IMR-90 (cell line): ENCODE results near the gene UACA. TPM values are rescaled to one million over a fixed set of nuclear protein-coding genes. Genes with fewer than 3 reads are reported as not detected.

Experiments
- ATAC-seq: fragments of 200-7000 bp; cut with Tn5 transposase; 2 replicates; pipeline ENCODE4 v1.9.1; 2020; ENCODE audit warnings: low read depth, mild to moderate bottlenecking, moderate library complexity
- BruUV-seq: library from RNA; stranded (reverse); fragments of 400-500 nt; replicated peaks from 2 replicates; lab custom pipeline; 2021; lab: Mats Ljungman, UMichigan
- CTCF ChIA-PET: fragments of 300-600 bp; formaldehyde crosslinking; extraction: SDS; loops from one replicate; lab custom pipeline; 2021; ENCODE audit warnings: antibody characterized with exemption; lab: Yijun Ruan, JAX
- POLR2A ChIA-PET: fragments of 300-600 bp; sonication (Branson Sonifier 250); formaldehyde crosslinking; loops from one replicate; lab custom pipeline; 2022; ENCODE audit warnings: antibody characterized with exemption; ENCODE audit not compliant: unreplicated experiment; lab: Charles Lee
- DNase-seq: peaks from one replicate; pipeline ENCODE4 v3.0.0; 2013
- H2AFZ ChIP-seq: replicated peaks from 2 replicates; pipeline ENCODE3; 2013; ENCODE audit warnings: low read length, mild to moderate bottlenecking; ENCODE audit not compliant: poor library complexity
- H2AK5ac ChIP-seq: 2 replicates; pipeline ENCODE4 v1.6.1; 2013; ENCODE audit warnings: low read depth, low read length, inconsistent platforms
- H2AK9ac ChIP-seq: replicated peaks from 2 replicates; pipeline ENCODE3; 2013; ENCODE audit warnings: mild to moderate bottlenecking, low read depth, low read length, moderate library complexity; ENCODE audit not compliant: poor library complexity
- H2BK120ac ChIP-seq: 2 replicates; pipeline ENCODE4 v1.6.1; 2013; ENCODE audit warnings: low read depth, low read length, inconsistent platforms
- H2BK15ac ChIP-seq: 3 replicates; pipeline ENCODE4 v1.6.1; 2013; ENCODE audit warnings: low read depth, low read length, inconsistent platforms
- H2BK20ac ChIP-seq: 2 replicates; pipeline ENCODE4 v1.6.1; 2013; ENCODE audit warnings: low read depth, mild to moderate bottlenecking, inconsistent platforms, low read length, moderate library complexity
- H2BK5ac ChIP-seq: 2 replicates; pipeline ENCODE4 v1.6.1; 2013; ENCODE audit warnings: mild to moderate bottlenecking, low read depth, low read length, inconsistent platforms; ENCODE audit not compliant: poor library complexity, severe bottlenecking
- H3K14ac ChIP-seq: replicated peaks from 2 replicates; pipeline ENCODE4 v1.6.1; 2013; ENCODE audit warnings: low read depth, low read length, inconsistent platforms
- H3K18ac ChIP-seq: 2 replicates; pipeline ENCODE4 v1.6.1; 2013; ENCODE audit warnings: low read depth, low read length, control low read depth
- H3K23ac ChIP-seq: 2 replicates; pipeline ENCODE4 v1.6.1; 2013; ENCODE audit warnings: low read depth, low read length, inconsistent platforms
- H3K27ac ChIP-seq: 2 replicates; pipeline ENCODE4 v1.5.1; 2013; ENCODE audit warnings: mild to moderate bottlenecking, control low read depth, low read length; ENCODE audit not compliant: insufficient read depth
- H3K27me3 ChIP-seq: 2 replicates; pipeline ENCODE4 v1.6.1; 2013; ENCODE audit warnings: low read length; ENCODE audit not compliant: control insufficient read depth, insufficient read depth
- H3K36me3 ChIP-seq: 2 replicates; pipeline ENCODE4 v1.6.1; 2013; ENCODE audit warnings: low read length, mixed read lengths; ENCODE audit not compliant: control insufficient read depth, insufficient read depth
- H3K4ac ChIP-seq: 2 replicates; pipeline ENCODE4 v1.6.1; 2013; ENCODE audit warnings: low read depth, low read length, inconsistent platforms
- H3K4me1 ChIP-seq: 2 replicates; pipeline ENCODE4 v1.6.1; 2013; ENCODE audit warnings: low read length, mixed read lengths; ENCODE audit not compliant: control insufficient read depth, insufficient read depth
- H3K4me2 ChIP-seq: 2 replicates; pipeline ENCODE4 v1.6.1; 2013; ENCODE audit warnings: low read depth, mild to moderate bottlenecking, control low read depth, low read length, moderate library complexity
- H3K4me3 ChIP-seq: 2 replicates; pipeline ENCODE4 v1.5.1; 2013; ENCODE audit warnings: low read depth, mild to moderate bottlenecking, control low read depth, low read length, moderate library complexity; ENCODE audit not compliant: insufficient read depth
- H3K56ac ChIP-seq: 2 replicates; pipeline ENCODE4 v1.6.1; 2013; ENCODE audit warnings: low read length, inconsistent platforms; ENCODE audit not compliant: insufficient read depth; ENCODE audit errors: extremely low read depth
- H3K79me1 ChIP-seq, 2 experiments: 2 replicates each; pipeline ENCODE4 v1.6.1; 2013; ENCODE audit warnings: low read length in 2 of 2, inconsistent platforms in 1 of 2, low read depth in 1 of 2
- H3K9ac ChIP-seq: 2 replicates; pipeline ENCODE4 v1.6.1; 2013; ENCODE audit warnings: low read depth, low read length, control low read depth
- H3K9me1 ChIP-seq: 2 replicates; pipeline ENCODE4 v1.6.1; 2013; ENCODE audit warnings: low read length, inconsistent platforms; ENCODE audit not compliant: insufficient read depth
- H3K9me3 ChIP-seq: 2 replicates; pipeline ENCODE4 v1.6.1; 2013; ENCODE audit warnings: low read length; ENCODE audit not compliant: control insufficient read depth, insufficient read depth
- H4K20me1 ChIP-seq: 2 replicates; pipeline ENCODE4 v1.6.1; 2013; ENCODE audit warnings: low read length, inconsistent platforms; ENCODE audit not compliant: insufficient read depth
- H4K5ac ChIP-seq: 2 replicates; pipeline ENCODE4 v1.6.1; 2013; ENCODE audit warnings: mild to moderate bottlenecking, low read depth, low read length, control low read depth
- H4K8ac ChIP-seq, 2 experiments: 2 replicates each; pipeline ENCODE4 v1.6.1; 2013; ENCODE audit warnings: low read depth in 2 of 2, low read length in 2 of 2, control low read depth in 1 of 2, inconsistent platforms in 1 of 2
- H4K91ac ChIP-seq: 2 replicates; pipeline ENCODE4 v1.6.1; 2013; ENCODE audit warnings: low read depth, low read length, inconsistent platforms; ENCODE audit not compliant: insufficient read depth
- CHD1 ChIP-seq: IDR thresholded peaks from 2 replicates; pipeline ENCODE4 v1.6.1; 2012; ENCODE audit warnings: low read depth, low read length, improper control_type of control experiment
- FOS ChIP-seq: fragments of 150-350 bp; IDR thresholded peaks from 2 replicates; pipeline ENCODE4 v1.6.1; 2016; ENCODE audit warnings: low read depth, low read length
- MAFK ChIP-seq: IDR thresholded peaks from 2 replicates; pipeline ENCODE4 v1.6.1; 2012; ENCODE audit warnings: low read depth, low read length, improper control_type of control experiment
- NFE2L2 ChIP-seq: fragments of 150-350 bp; IDR thresholded peaks from 2 replicates; pipeline ENCODE4 v1.6.1; 2016; ENCODE audit warnings: low read depth, mild to moderate bottlenecking, low read length
- RCOR1 ChIP-seq: IDR thresholded peaks from 2 replicates; pipeline ENCODE4 v1.6.1; 2012; ENCODE audit warnings: mild to moderate bottlenecking, low read length, improper control_type of control experiment; ENCODE audit not compliant: insufficient replicate concordance
- RFX5 ChIP-seq: IDR thresholded peaks from 2 replicates; pipeline ENCODE4 v1.8.0; 2012; ENCODE audit warnings: low read depth, mild to moderate bottlenecking, low read length, moderate library complexity
- WGBS, 2 experiments: methylation state at CpG; one replicate each; pipeline versions ENCODE4 v1.1.5 to v1.1.7; 2013; ENCODE audit warnings: missing lambda C conversion rate in 2 of 2; ENCODE audit not compliant: insufficient read length in 1 of 2; ENCODE audit errors: extremely low coverage in 2 of 2; 5-methylcytosine and 5-hydroxymethylcytosine counted together
- dilution Hi-C: fragments of 300-500 bp; cut with HindIII; formaldehyde crosslinking; loops from one replicate; pipeline ENCODE4 v1.14.3; 2018; ENCODE audit warnings: low sequenced_read_pairs; ENCODE audit not compliant: unreplicated experiment
- in situ Hi-C: fragments of 300-500 bp; cut with MboI; formaldehyde crosslinking; loops from 3 replicates; pipeline ENCODE4 v1.14.3; 2019; ENCODE audit warnings: low sequenced_read_pairs, inconsistent platforms, mixed read lengths
- intact Hi-C: fragments of 100-400 bp; cut with micrococcal nuclease; formaldehyde crosslinking; loops from 2 replicates; pipeline ENCODE4 v1.10.0; 2022
- polyA plus RNA-seq, 3 experiments: library from polyadenylated mRNA; depleted of rRNA; stranded (reverse); fragments of >200 nt; gene quantifications; 2 replicates each; pipeline ENCODE4 v1.2.3, GENCODE V29; 2012; ENCODE audit warnings: low replicate concordance in 1 of 3
- total RNA-seq: library from RNA; depleted of rRNA; stranded (reverse); fragments of >200 nt; gene quantifications from 2 replicates; pipeline ENCODE4 v1.2.3, GENCODE V29; 2012

Gene UACA
- total and polyA plus RNA-seq, 2 of the 4 experiments (the other 2 are of a cell fraction): 156 to 507 TPM

GRCh38 chr15:70715840-70716485 lies 47.4 kb downstream of the UACA start:
- H3K4me3 ChIP-seq: no peak overlapping the region
- 0 out of 2 replicates have a peak overlapping the region, but pooled peaks have one; percentile 27 for H2BK20ac ChIP-seq
- dilution Hi-C loops: no loop called here
- peak overlapping the region; percentile 10; the same call in 1 of the 2 replicates for H2AK5ac ChIP-seq
- intact Hi-C loops: no loop called here
- peaks cover 64% of the 10 kb centered on the region for H4K20me1 ChIP-seq
- ATAC-seq (no peak; the same call in 1 of the 2 replicates), DNase-seq (peak; percentile 47)
- BruUV-seq: no TSS peak
- 44% methylated on average over 3 of the region's 6 CpGs; no CpG with 5 or more reads in 1 of the 2 experiments for WGBS, 2 experiments
- peaks cover 4% of the 10 kb centered on the region for H3K36me3 ChIP-seq
- peak overlapping the region; percentile 14; the same call in 1 of the 2 replicates for H3K4me2 ChIP-seq
- H3K14ac ChIP-seq: peak overlapping the region; percentile 15; the same call in 1 of the 2 replicates
- H3K9ac ChIP-seq: no peak overlapping the region
- H3K56ac ChIP-seq: no peak overlapping the region
- TF ChIP-seq FOS (no peak), CHD1 (no peak), NFE2L2 (no peak), RFX5 (no peak), MAFK (no peak), RCOR1 (no peak)
- peaks cover 21% of the 10 kb centered on the region for H3K4me1 ChIP-seq
- no peak overlapping the region for H2AFZ ChIP-seq
- peak overlapping the region; percentile 10 for H2BK5ac ChIP-seq
- H3K79me1 ChIP-seq: peaks cover 37 to 73% of the 10 kb centered on the region in 2 experiments
- H4K8ac ChIP-seq: peak overlapping the region in 1 of 2 experiments; percentile 18; a peak in 1 of 4 replicates
- peak overlapping the region; percentile 55; the same call in 1 of the 2 replicates for H3K23ac ChIP-seq
- peak overlapping the region; percentile 14; the same call in 1 of the 2 replicates for H3K27ac ChIP-seq
- POLR2A ChIA-PET: no interaction called here
- H2AK9ac ChIP-seq: no peak overlapping the region
- H3K4ac ChIP-seq: peak overlapping the region; percentile 18; the same call in 1 of the 2 replicates
- H3K27me3 ChIP-seq: no peaks in the 10 kb centered on the region
- H2BK15ac ChIP-seq: peak overlapping the region; percentile 20; the same call in 1 of the 3 replicates
- peak overlapping the region; percentile 22 for H4K5ac ChIP-seq
- H3K9me3 ChIP-seq: no peaks in the 10 kb centered on the region
- peak overlapping the region; percentile 20 for H3K18ac ChIP-seq
- no peak overlapping the region; the same call in 1 of the 2 replicates for H2BK120ac ChIP-seq
- in situ Hi-C loops: no loop called here
- H4K91ac ChIP-seq: no peak overlapping the region
- peaks cover 18% of the 10 kb centered on the region for H3K9me1 ChIP-seq
- CTCF ChIA-PET: no interaction called here
